ENCODE results near the gene A2M.

DNA sequence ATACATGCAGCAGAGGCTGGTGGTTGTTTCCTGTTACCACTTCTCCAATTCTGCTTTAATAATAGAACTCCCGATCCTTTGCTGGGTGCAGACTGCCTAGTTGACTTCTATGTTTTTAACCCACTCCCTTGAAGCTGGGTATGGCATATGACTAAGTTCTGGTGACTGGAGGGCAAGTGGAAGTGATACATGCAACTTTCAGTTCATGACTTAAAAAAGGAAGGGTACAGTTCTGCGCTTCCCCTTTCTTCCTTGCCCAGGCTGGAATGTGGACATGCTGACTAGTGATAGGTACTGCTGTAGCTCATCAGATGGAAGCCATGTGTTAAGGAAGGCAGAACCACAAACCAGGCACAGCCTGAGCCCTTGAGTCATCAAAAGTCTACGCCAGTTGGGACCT, 2.4 kb upstream of the A2M start:
- TF ChIP-seq POLR2AphosphoS5 (IDR thresholded peaks at IDR 0.05) (peak in 2 of 3 donors; percentile 22 to 34), POLR2A (IDR thresholded peaks at IDR 0.05) (no peak)
- TF ChIP-seq, protein P1, sequence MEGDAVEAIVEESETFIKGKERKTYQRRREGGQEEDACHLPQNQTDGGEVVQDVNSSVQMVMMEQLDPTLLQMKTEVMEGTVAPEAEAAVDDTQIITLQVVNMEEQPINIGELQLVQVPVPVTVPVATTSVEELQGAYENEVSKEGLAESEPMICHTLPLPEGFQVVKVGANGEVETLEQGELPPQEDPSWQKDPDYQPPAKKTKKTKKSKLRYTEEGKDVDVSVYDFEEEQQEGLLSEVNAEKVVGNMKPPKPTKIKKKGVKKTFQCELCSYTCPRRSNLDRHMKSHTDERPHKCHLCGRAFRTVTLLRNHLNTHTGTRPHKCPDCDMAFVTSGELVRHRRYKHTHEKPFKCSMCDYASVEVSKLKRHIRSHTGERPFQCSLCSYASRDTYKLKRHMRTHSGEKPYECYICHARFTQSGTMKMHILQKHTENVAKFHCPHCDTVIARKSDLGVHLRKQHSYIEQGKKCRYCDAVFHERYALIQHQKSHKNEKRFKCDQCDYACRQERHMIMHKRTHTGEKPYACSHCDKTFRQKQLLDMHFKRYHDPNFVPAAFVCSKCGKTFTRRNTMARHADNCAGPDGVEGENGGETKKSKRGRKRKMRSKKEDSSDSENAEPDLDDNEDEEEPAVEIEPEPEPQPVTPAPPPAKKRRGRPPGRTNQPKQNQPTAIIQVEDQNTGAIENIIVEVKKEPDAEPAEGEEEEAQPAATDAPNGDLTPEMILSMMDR (IDR thresholded peaks at IDR 0.05), result no peak

Measured in transverse colon (tissue), 4 donors.